Stimulated activated CD4-positive, alpha-beta T cell treated with anti-CD3 and anti-CD28 coated beads, Interleukin-1b, Interleukin-23, amount 100 ng/mL, for 48 hours (primary cell): ENCODE data around the gene CHIA.
A peak's percentile ranks its signal among the peaks of the same experiment; 100 is the strongest.

Source experiments
- DNase-seq: peaks from one replicate; pipeline ENCODE4 v3.0.0-alpha.2; 2020

Gene CHIA

DNA sequence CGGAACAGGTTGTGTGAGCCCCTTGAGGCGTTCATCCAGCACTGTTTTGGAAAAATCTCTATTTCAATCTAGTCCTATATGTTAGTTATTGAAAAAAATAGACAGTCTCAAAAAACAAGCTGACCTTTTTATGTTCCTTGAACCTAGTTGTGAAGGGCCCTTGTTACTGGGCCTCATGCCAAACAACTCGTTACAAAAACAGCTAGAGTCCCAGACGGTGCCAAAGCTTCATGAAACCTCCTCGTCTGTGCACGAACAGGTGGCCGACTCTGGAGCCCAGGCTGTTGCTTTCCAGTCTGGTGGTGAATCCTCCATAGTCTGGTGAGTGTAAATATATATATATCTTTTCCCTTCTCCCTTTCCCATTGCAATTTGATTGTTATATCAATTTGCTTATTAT lies at the start of gene CHIA:
Gene CHIA (plus strand): TSS at position 222 of the 400 bp plus-strand sequence. CDS start 19,617 bp downstream, outside the sequence.
- no peak for DNase-seq

DNA sequence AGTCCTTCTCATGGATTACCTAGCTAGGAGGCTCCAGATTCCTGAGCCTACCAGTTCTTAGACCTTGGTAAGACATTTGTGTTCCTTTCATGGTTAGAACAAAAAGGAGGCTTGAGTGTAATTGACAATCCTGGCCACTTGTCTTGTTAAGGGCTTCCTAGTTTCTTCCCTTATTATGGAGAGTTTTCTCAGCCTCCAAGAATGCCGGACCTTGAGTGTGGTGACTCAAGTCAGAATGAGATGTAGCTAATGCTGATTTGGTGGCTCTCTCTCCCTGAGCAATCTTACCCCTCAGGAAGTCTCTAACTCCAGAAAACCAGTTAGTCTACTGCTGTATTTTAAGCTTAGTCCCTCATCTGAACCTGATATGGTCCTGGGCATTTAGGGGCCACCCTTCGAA lies 48.9 kb upstream of the CHIA start:
- DNase-seq, result no peak

DNA sequence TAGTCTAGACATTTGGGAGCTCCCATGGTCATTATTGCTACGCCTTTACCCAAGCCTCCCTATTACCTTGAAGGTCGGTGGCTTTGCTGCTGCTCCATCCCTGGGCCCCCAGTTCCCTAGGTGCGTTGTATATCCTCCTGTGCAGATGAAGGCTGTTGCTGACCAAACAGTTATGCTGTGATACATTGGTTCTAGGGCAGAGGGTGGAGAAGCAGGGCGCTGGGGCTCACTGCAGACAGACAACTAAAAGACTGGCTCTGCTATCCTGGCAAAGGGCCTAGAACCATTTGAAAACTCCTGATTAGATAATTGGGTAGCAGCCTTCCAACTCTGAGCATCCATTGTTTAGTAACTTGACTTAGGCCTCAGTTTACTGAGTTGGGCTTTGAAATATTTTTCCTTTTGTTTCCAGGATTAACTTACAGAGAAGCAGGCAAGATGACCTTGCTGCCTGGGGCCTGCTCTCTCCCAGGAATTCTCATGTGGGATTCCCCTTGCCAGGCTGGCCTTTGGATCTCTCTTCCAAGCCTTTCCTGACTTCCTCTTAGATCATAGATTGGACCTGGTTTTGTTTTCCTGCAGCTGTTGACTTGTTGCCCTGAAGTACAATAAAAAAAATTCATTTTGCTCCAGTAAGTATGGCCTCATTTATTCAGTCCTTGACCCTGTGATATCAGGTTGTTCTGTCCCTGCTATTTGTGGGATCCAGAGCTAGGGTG lies 47.7 kb upstream of the CHIA start:
- DNase-seq, result no peak

DNA sequence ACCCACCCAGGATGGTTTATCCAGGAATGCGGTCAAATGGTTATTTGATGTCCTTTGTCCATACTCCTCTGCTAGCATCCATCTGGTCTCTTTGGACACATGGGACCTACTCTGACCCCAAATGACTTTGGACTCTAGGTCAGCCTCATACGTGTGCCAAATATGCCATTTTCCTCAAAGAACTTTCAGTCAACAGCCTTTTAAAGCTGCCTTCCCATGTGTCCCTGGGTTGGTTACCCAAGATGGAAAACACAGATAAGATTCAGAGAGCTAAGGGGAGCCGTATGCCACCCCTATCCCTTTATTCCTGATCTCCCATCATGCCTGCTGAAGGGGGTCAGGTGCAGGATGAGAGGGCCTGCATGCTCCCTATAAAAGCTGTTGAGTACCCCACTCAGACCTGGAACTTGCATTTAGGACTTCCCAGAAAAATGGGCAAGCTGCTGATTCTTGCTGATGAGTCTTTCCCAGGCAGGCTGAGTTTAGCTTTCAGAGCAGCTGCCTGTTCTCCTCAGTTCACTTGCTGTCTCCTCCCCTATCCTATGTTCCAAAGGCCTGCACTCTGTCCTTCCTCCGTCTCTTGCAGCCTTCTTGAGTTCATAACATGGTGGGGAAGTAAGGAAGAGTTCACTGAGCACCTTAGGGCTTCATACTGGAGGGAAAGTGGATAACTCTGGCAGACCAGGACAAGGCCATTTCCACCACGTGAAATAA lies 43.4 kb upstream of the CHIA start:
- no peak for DNase-seq

DNA sequence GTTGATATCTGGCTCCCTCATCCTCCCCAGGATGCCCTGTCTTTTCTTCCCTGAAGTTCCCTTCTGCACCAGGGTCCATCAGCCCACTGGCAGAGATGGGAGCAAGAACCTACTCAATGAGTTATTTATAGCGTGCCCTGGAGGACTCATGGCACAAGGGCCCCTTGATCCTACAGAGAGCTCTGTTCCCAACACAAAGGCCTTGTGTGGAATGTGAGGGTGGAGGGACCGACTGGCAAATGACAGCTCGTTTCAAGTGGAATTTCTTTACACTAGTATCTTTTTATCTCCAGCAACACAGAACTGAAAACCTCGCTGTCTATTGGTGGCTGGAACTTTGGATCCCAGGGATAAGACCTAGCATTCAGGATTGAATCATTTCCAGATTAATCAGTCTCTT lies 40.7 kb upstream of the CHIA start:
- DNase-seq, result no peak

DNA sequence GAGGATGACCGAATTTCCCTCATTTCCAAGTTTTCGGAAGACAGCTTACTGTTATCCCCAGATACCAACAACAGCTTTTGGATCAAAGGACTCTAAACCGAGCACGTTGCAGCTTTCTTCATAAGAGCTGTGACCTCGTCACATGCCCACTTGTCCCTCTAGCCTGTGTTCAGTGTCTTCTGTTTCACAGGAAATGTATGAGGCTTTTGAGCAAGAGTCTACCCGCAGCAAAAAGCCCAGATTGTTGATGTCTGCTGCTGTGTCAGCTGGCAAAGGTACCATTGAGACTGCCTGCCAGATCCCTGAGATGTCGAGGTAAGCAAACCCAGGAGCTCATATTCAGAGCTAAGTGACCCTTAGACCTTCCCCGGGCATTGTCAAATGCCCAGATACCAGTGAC lies 39.1 kb upstream of the CHIA start:
- DNase-seq, result no peak

DNA sequence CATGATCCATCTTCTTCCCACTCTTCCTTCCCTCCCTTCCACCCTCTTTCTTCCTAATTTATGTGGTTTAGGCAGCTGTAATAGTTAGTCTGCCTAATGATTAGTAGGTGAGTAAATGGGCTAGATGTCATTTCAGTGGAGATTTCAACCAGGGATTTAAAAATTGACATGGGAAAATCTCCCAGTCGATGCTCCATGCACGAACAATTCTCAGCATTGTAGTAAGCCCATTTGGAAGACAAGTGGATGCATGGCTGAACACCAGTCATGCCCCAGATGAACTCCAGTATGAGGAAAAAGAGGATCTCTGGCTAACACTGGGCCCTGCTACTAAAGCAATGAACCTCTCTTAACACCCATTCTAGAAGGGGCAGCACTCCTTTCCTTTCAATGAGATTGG lies 37.9 kb upstream of the CHIA start:
- DNase-seq, result no peak

DNA sequence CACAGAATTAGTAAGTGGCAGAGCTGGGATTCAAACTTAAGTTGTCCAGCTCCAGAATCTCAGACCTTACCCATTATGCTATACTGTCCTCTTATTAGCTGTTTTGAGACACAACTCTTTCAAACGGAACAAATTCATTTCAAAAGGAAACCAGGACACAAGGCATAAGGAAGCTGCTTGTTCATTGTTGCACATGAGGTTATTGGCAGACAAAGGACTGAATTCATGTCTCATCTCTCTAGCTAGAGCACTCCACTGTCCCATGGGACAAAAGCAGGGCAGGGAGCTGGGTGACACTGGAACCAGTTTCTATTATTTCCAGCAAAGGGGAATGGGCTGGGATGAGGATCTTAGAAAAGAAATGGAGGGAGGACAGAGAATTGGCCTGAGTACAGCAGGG lies 36.8 kb upstream of the CHIA start:
- no peak for DNase-seq

DNA sequence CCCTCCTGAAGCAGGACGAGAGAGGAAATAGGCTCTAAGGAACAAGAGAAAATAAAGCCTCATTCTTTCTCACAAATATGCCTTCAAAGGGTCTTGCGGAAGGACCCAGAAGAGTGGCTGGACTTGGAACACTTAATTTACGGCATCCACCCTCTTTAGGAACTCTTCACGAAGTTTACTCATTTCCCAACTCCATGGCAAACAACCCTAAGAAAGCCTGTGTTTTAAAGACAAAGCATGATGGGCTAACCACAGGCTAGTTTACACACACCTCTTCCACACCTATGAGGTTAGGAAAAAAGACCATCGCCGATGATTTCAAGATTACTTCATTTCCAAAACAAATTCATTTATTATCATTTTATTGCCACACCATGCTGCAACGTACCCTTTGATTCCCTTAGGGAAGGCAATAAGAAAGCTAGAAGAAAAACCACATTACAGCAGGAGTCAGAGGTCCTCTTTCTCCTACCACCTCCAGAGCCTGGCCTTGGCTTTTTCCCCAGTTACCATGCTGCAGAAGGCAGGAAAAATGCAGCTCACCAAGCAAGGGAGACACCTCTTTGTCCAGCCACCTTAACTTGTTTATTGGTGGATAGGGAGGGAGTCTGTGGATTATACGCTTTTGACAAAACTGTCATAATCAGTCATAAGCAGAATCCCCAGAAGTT lies 33.5 kb upstream of the CHIA start:
- no peak for DNase-seq

DNA sequence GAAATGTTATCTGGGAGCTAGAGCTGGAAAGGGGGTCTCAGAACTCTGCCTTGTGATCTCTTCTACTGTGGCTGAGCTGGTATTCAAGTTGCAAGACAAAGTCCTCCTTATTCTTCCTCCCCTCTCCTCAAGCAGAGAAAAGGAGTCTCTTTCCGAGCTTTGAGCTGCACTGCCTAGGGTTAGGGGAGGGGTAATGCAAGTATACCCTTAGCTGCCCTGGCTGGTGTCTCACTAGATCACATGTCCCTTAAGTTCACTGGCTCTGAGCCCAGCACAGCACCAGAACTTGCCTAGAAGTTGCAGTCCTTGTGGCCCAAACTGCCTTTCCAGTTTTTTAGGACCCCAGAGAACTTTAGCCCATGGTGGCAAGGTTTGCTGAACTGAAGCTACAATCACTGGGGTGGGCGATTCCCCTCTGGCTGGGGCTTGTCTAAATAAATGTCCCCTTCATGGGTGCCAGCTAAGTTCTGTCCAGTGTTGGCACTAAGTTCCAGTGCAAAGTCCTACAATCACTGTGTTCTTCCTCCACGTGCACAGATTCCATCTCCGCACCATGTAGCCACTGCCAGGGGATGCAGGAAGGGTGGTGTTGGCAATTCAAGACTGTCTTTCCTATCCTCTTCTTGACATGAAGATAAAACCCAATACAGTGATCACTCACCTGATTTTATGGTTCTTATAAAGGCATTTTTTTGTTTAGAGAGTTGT lies 22.7 kb upstream of the CHIA start:
- DNase-seq, result no peak

DNA sequence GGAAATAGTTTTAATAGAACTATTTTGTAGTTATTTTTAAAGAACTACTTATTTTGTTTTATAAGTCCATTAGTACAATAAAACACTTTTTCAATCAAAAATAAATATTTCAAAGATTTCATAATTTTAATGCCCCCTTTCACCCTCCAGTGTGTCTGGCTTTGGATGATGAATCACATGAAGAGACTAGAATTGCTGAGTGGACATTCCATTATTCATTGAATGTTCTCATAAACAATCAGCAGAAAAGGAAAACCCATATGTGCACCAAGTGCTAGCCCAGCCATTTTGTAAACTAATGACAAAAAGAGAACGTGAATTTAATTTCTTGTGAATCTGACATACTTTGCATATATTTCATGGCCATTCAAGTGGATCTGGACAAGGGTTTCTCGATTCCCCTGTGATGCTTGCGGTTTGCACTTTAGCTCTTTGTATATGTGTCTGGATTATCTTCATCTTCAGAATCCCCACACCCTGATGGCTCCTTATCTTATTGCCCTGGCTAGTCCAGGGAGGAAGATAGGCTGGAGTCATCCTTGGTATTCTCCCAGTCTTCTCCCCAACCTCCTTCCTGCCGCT lies 20.7 kb upstream of the CHIA start:
- DNase-seq, result no peak

DNA sequence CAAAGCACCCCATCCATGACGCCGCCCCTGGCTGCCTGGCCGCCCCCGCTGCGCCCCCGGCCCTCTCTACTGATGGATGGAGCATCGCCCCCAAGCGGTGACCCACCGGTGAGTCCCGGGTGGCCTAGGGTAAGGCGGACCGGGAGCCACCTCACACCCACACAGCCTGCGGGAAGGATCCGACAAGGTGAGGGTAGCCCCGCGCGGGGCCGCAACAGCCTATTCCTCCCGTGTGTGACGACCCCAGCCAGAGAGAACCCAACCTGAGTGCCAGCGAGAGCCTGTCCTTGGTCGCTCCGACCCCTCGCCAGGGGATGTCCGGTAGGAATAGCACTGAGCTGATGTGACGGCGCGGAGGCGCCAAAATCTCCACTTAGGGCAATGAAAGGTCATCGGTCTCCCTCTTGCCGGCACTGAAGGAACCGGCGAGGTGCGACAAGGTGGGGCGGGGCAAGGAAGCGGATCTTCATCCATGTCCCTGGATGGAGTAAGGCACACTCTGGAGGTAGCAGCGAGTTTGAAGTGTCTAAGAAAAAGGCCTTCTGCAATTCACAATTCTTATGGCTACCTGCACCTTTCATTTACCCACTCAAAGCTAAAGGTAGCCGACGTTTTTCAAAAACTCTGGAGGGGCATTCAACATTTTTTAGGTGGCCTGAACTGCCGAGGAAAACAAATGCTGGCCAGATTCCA lies 19.7 kb upstream of the CHIA start:
- DNase-seq, result no peak

DNA sequence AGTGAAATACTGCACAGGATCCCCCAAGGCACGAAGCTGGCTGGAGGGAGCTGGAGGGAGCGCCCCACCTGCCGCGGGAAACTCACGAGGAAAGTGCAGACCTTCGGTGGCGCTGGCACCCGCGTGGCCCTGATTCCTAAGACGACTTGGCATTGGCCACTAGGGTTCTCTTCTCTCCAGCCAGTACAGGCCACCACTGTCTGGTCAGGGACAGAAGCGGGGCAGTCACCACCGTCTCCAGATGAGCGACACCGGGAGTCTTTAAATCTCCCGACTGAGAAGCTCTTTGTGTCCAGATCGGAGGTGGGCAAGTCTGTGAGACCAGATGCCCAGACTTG lies 19.2 kb upstream of the CHIA start:
- DNase-seq, result no peak

DNA sequence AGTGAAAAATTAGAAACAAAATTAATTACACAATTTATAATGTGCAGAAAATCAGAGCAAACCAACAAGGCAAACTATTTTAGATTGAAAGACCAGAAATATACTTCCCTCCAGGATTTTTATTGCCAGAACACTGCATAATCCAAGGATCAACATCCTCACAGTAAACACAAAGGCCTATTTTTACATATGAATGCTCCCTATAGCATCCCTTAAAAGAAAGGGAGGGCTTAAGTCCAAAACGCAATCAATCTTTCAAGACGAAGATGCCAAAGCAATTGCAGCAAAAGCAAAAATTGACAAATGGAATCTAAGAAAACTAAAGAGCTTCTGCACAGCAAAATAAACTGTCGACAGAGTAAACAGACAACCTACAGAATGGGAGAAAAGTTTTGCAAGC lies 18.6 kb upstream of the CHIA start:
- no peak for DNase-seq

DNA sequence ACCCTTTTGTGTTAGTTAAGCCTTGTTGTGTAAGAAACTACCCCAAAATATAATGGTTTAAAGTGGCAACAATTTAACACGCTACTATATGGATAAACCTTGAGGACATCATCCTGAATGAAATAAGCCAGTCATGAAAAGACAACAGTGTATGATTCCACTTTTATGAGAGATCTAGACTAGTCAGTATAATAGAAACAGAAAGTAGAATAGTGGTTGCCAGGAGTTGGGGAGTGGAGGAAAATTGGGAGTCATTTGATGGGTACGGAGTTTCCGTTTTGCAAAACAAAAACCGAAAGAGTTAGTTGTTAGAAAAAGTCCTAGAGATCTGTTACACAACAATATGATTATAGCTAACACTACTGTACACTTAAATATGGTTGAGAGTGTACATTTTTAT lies 16.0 kb upstream of the CHIA start:
- DNase-seq, result no peak

DNA sequence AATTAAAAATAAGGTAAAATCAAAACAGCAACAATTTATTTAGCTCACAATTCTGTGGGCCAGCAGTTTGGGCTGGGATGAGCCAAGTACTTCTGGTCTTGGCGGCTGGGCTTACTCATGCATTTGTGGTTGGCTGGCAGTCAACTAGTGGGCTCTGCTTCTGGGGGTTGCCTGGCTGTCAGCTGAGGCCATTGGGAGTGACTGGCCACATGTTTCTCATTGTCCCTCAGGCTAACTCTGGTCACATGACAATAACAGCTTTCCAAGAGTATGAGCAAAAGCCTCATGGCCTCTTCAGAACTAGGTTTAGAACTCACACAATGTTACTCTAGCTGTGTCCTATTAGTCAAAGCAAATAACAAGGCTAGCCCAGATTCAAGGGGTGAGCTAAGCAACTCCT lies 15.6 kb upstream of the CHIA start:
- peak; percentile 49 for DNase-seq

DNA sequence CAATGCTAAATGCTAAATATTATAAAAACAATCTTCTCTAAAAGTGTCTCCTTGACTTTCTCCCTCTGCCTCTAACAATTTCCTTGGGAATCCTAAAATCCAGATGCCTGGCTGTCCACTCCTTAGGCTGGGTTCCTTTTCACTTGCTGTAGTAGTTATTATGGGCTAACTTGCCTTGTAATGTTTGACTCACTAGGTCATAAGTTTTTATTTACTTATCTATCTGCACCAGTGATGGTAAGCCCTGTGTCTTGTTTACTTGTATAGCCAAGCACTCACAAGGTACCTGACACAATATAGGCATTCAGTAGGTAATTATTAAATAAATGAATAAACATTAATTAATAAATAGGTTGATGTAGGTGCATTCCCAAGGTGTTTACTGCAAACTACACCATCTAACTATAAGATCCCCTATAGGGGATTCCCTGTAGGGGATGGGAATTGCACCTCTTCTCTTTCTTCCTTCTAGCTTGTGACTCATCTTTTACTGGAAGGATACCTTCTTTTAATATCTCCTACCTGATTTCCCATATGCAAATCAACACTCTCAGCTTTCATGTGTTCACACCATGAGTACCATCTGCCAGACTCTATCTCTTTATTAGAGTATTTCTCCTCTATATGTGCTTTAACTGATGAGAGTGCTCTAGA lies 14.7 kb upstream of the CHIA start:
- DNase-seq, result no peak

DNA sequence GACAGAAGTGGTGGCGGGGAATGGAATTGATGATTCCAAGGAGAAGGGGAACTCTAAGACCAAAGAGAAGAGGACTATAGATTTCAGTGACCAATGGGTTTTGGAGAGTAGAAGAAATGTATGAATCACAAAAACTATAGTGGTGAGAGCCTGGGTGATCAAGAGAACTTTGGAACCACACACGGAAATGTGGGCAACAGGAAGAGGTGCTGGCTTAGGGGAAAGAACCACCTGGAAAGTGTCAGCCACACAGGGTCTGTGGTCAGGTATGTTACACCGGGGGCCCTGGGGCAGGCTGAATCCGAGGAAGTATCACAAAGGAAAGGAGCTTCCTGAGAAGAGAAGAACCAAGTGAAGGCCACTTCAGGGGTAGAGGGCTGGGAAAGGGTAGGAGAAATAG lies 11.5 kb upstream of the CHIA start:
- no peak for DNase-seq

DNA sequence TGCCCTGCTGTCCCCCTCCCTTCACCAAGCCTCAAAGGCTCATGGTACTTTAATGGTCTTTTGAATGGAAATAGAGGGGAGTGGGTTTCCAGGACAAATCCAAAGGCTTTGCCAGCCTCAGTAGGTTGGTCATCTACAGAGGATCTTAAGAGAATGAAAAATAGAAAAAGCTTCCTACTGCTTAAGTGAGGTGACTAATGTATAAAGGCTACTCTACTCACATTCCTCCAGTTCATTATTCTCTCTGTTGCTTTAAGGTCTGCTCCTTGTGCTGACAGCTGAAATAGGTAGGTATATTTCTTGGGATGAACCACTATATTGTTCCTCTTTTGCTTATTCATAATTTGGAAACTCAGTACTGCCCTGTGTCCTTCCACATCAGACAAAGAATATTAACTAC lies 10.4 kb upstream of the CHIA start:
- DNase-seq, result no peak

DNA sequence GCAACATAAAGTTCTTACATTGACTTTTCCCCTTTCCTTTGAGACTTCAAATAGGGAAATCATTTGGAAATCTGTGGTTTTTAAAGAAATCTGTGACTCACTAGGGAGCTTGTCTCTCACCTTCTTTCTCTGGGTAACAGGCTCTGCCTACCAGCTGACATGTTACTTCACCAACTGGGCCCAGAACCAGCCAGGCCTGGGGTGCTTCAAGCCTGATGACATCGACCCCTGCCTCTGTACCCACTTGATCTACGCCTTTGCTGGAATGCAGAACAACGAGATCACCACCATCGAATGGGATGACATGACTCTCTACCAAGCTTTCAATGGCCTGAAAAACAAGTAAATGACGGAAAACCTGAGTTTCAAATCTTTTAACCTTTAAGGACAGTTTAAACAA lies 9.2 kb upstream of the CHIA start:
- no peak for DNase-seq

DNA sequence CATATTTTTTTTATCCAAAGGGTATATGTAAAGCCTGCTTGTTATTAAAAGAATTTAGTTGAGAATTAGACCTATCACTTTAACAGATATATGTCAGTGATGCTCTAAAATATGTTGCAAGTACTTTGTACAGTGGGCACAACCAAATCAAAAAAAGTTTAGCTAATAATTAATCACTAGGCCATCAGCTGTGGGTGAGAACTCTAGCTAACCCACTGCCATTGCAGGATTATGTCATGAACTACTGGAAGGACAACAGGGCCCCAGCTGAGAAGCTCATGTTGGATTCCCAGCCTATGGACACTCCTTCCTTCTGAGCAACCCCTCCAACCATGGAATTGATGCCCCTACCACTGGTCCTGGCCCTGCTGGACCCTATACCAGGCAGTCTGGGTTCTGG lies 6.8 kb upstream of the CHIA start:
- no peak for DNase-seq

DNA sequence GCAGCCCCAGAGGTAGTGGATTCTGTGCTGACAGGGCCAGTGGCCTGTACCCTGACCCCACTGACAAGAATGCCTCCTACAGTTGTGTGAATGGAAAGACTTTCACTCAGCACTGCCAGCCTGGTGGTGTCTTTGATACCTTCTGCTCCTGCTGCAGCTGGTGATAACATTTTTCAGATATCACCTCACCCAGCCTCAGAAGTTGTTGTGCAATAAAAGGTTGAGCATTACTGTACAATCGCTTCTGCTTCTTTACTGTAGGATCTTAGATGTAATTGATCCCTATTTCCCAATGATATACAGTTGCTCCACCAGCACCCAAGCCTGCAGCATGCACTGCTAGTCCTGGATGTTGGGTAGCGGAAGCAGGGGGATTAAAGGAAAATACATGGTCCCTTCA lies 4.8 kb upstream of the CHIA start:
- DNase-seq, result no peak
